ENCODE data around the gene ASB7.

ASB7 gene

GRCh38 chr15:100602064-100602822 lies at the start of gene ASB7, which contains the start of gene LINS1:
ASB7 (plus strand) TSS chr15:100602589; CDS start chr15:100612217, 9,628 bp downstream.
LINS1 (minus strand) TSS chr15:100602184; CDS start chr15:100580842, 21,342 bp downstream.
- Histone ChIP-seq H3K36me3 (ENCODE audit: insufficient read depth, low read length) (peaks cover 12% of the 10 kb centered on the region), H3K9me3 (ENCODE audit: low read length) (no peaks in the 10 kb centered on the region), H3K4me3 (ENCODE audit: low read length) (peak within 1 kb of the TSS; percentile 99), H2AFZ (ENCODE audit: low read depth, low read length) (peak within 1 kb of the TSS; percentile 78), H3K4me1 (ENCODE audit: insufficient read depth, low read length) (peaks cover 34% of the 10 kb centered on the region), H3K27me3 (ENCODE audit: insufficient read depth, low read length) (no peaks in the 10 kb centered on the region)

- H2AFZ ChIP-seq (ENCODE audit: low read depth, low read length), result no peak overlapping the region
These were observed 48.9 kb upstream of the ASB7 start for GRCh38 chr15:100553468-100553867.

GRCh38 chr15:100558771-100559254 lies 43.6 kb upstream of the ASB7 start:
- Histone ChIP-seq H3K4me3 (ENCODE audit: low read length) (no peak overlapping the region), H3K36me3 (ENCODE audit: insufficient read depth, low read length) (no peaks in the 10 kb centered on the region), H3K4me1 (ENCODE audit: insufficient read depth, low read length) (no peaks in the 10 kb centered on the region), H3K27me3 (ENCODE audit: insufficient read depth, low read length) (no peaks in the 10 kb centered on the region), H2AFZ (ENCODE audit: low read depth, low read length) (no peak overlapping the region), H3K9me3 (ENCODE audit: low read length) (peaks cover 7% of the 10 kb centered on the region)

More at GRCh38 chr15:100553468-100553867, 48.9 kb upstream of the ASB7 start:
- Histone ChIP-seq H3K4me3 (ENCODE audit: low read length) (no peak overlapping the region), H3K9me3 (ENCODE audit: low read length) (peaks cover 6% of the 10 kb centered on the region), H3K4me1 (ENCODE audit: insufficient read depth, low read length) (peaks cover 1% of the 10 kb centered on the region), H3K36me3 (ENCODE audit: insufficient read depth, low read length) (no peaks in the 10 kb centered on the region), H3K27me3 (ENCODE audit: insufficient read depth, low read length) (no peaks in the 10 kb centered on the region)

GRCh38 chr15:100559330-100559729 lies 43.1 kb upstream of the ASB7 start:
- H3K4me3 ChIP-seq (ENCODE audit: low read length), result no peak overlapping the region
- no peaks in the 10 kb centered on the region for H3K4me1 ChIP-seq (ENCODE audit: insufficient read depth, low read length)
- H2AFZ ChIP-seq (ENCODE audit: low read depth, low read length), result no peak overlapping the region
- H3K9me3 ChIP-seq (ENCODE audit: low read length), result peaks cover 4% of the 10 kb centered on the region
- no peaks in the 10 kb centered on the region for H3K36me3 ChIP-seq (ENCODE audit: insufficient read depth, low read length)
- H3K27me3 ChIP-seq (ENCODE audit: insufficient read depth, low read length), result no peaks in the 10 kb centered on the region

GRCh38 chr15:100560323-100560722 lies 42.1 kb upstream of the ASB7 start:
- peaks cover 4% of the 10 kb centered on the region for H3K9me3 ChIP-seq (ENCODE audit: low read length)
- no peak overlapping the region for H3K4me3 ChIP-seq (ENCODE audit: low read length)
- no peaks in the 10 kb centered on the region for H3K4me1 ChIP-seq (ENCODE audit: insufficient read depth, low read length)
- no peak overlapping the region for H2AFZ ChIP-seq (ENCODE audit: low read depth, low read length)
- H3K27me3 ChIP-seq (ENCODE audit: insufficient read depth, low read length), result no peaks in the 10 kb centered on the region
- no peaks in the 10 kb centered on the region for H3K36me3 ChIP-seq (ENCODE audit: insufficient read depth, low read length)

GRCh38 chr15:100565591-100565990 lies 36.8 kb upstream of the ASB7 start:
- Histone ChIP-seq H3K9me3 (ENCODE audit: low read length) (no peaks in the 10 kb centered on the region), H3K27me3 (ENCODE audit: insufficient read depth, low read length) (no peaks in the 10 kb centered on the region), H2AFZ (ENCODE audit: low read depth, low read length) (no peak overlapping the region), H3K36me3 (ENCODE audit: insufficient read depth, low read length) (peaks cover 19% of the 10 kb centered on the region), H3K4me1 (ENCODE audit: insufficient read depth, low read length) (no peaks in the 10 kb centered on the region), H3K4me3 (ENCODE audit: low read length) (no peak overlapping the region)

- Histone ChIP-seq H3K9me3 (ENCODE audit: low read length) (no peaks in the 10 kb centered on the region), H2AFZ (ENCODE audit: low read depth, low read length) (no peak overlapping the region), H3K27me3 (ENCODE audit: insufficient read depth, low read length) (no peaks in the 10 kb centered on the region)
These were observed 35.4 kb upstream of the ASB7 start for GRCh38 chr15:100566850-100567628.

GRCh38 chr15:100569391-100569790 lies 33.0 kb upstream of the ASB7 start:
- H2AFZ ChIP-seq (ENCODE audit: low read depth, low read length), result no peak overlapping the region
- H3K4me3 ChIP-seq (ENCODE audit: low read length), result no peak overlapping the region
- H3K9me3 ChIP-seq (ENCODE audit: low read length), result no peaks in the 10 kb centered on the region
- no peaks in the 10 kb centered on the region for H3K27me3 ChIP-seq (ENCODE audit: insufficient read depth, low read length)
- no peaks in the 10 kb centered on the region for H3K4me1 ChIP-seq (ENCODE audit: insufficient read depth, low read length)
- H3K36me3 ChIP-seq (ENCODE audit: insufficient read depth, low read length), result peaks cover 34% of the 10 kb centered on the region

More at GRCh38 chr15:100566850-100567628, 35.4 kb upstream of the ASB7 start:
- no peaks in the 10 kb centered on the region for H3K4me1 ChIP-seq (ENCODE audit: insufficient read depth, low read length)
- no peak overlapping the region for H3K4me3 ChIP-seq (ENCODE audit: low read length)
- peaks cover 24% of the 10 kb centered on the region for H3K36me3 ChIP-seq (ENCODE audit: insufficient read depth, low read length)

- Histone ChIP-seq H3K4me1 (ENCODE audit: insufficient read depth, low read length) (no peaks in the 10 kb centered on the region), H3K27me3 (ENCODE audit: insufficient read depth, low read length) (no peaks in the 10 kb centered on the region), H3K9me3 (ENCODE audit: low read length) (no peaks in the 10 kb centered on the region), H3K36me3 (ENCODE audit: insufficient read depth, low read length) (peaks cover 38% of the 10 kb centered on the region), H3K4me3 (ENCODE audit: low read length) (no peak overlapping the region), H2AFZ (ENCODE audit: low read depth, low read length) (no peak overlapping the region)
These were observed 32.1 kb upstream of the ASB7 start for GRCh38 chr15:100570275-100570674.

GRCh38 chr15:100570735-100571313 lies 31.6 kb upstream of the ASB7 start:
- Histone ChIP-seq H3K4me1 (ENCODE audit: insufficient read depth, low read length) (no peaks in the 10 kb centered on the region), H3K36me3 (ENCODE audit: insufficient read depth, low read length) (peaks cover 38% of the 10 kb centered on the region), H3K9me3 (ENCODE audit: low read length) (no peaks in the 10 kb centered on the region), H2AFZ (ENCODE audit: low read depth, low read length) (no peak overlapping the region), H3K27me3 (ENCODE audit: insufficient read depth, low read length) (no peaks in the 10 kb centered on the region), H3K4me3 (ENCODE audit: low read length) (no peak overlapping the region)

- no peaks in the 10 kb centered on the region for H3K9me3 ChIP-seq (ENCODE audit: low read length)
- H3K4me1 ChIP-seq (ENCODE audit: insufficient read depth, low read length), result no peaks in the 10 kb centered on the region
- H3K36me3 ChIP-seq (ENCODE audit: insufficient read depth, low read length), result peaks cover 38% of the 10 kb centered on the region
These were observed 30.7 kb upstream of the ASB7 start for GRCh38 chr15:100571592-100572167.

GRCh38 chr15:100572362-100572983 lies 29.9 kb upstream of the ASB7 start:
- Histone ChIP-seq H3K4me1 (ENCODE audit: insufficient read depth, low read length) (no peaks in the 10 kb centered on the region), H3K36me3 (ENCODE audit: insufficient read depth, low read length) (peaks cover 38% of the 10 kb centered on the region), H3K9me3 (ENCODE audit: low read length) (no peaks in the 10 kb centered on the region), H2AFZ (ENCODE audit: low read depth, low read length) (no peak overlapping the region), H3K4me3 (ENCODE audit: low read length) (no peak overlapping the region), H3K27me3 (ENCODE audit: insufficient read depth, low read length) (no peaks in the 10 kb centered on the region)

More at GRCh38 chr15:100571592-100572167, 30.7 kb upstream of the ASB7 start:
- Histone ChIP-seq H2AFZ (ENCODE audit: low read depth, low read length) (no peak overlapping the region), H3K27me3 (ENCODE audit: insufficient read depth, low read length) (no peaks in the 10 kb centered on the region), H3K4me3 (ENCODE audit: low read length) (no peak overlapping the region)
